NCI-H2196 (cell line): ENCODE data around the gene BANP.
"Not testable (repeated sequence)": the region's sequence is repeated elsewhere in the genome, so short reads cannot be mapped to it uniquely, and the experiment has no call there.

Experiments used
- DNase-seq: peaks from one replicate; lab custom pipeline; 2025; ENCODE audit not compliant: unreplicated experiment; lab: John Stamatoyannopoulos, UW

Gene BANP

GRCh38 chr16:88064011-88064888 lies 113.0 kb downstream of the BANP start:
- DNase-seq = no peak

- DNase-seq = no peak
Measured at GRCh38 chr16:88064889-88065746, 113.9 kb downstream of the BANP start.

- DNase-seq = no peak
Measured at GRCh38 chr16:88065747-88066142, 114.5 kb downstream of the BANP start.

- DNase-seq = no peak
Measured at GRCh38 chr16:88066234-88066633, 115.0 kb downstream of the BANP start.

- no peak for DNase-seq
Measured at GRCh38 chr16:88066680-88067529, 115.7 kb downstream of the BANP start.

- no peak for DNase-seq
Measured at GRCh38 chr16:88067530-88068411, 116.5 kb downstream of the BANP start.

- no peak for DNase-seq
Measured at GRCh38 chr16:88068476-88069396, 117.5 kb downstream of the BANP start.

- no peak for DNase-seq
Measured at GRCh38 chr16:88069397-88070168, 118.3 kb downstream of the BANP start.

- DNase-seq = no peak
Measured at GRCh38 chr16:88070341-88070740, 119.1 kb downstream of the BANP start.

- no peak for DNase-seq
Measured at GRCh38 chr16:88070989-88071625, 119.9 kb downstream of the BANP start.

- DNase-seq = no peak
Measured at GRCh38 chr16:88071908-88072307, 120.7 kb downstream of the BANP start.

GRCh38 chr16:88072571-88073001 lies 121.4 kb downstream of the BANP start:
- no peak for DNase-seq

GRCh38 chr16:88073201-88073721 lies 122.0 kb downstream of the BANP start:
- DNase-seq = no peak

GRCh38 chr16:88074041-88074440 lies 122.8 kb downstream of the BANP start:
- no peak for DNase-seq

- DNase-seq = no peak
Measured at GRCh38 chr16:88076211-88076931, 125.1 kb downstream of the BANP start.

- not testable (repeated sequence) for DNase-seq
Measured at GRCh38 chr16:88076932-88077320, 125.7 kb downstream of the BANP start.
